Coronary artery (tissue), 2 donors: ENCODE measurements around the gene PRKG1.
"Not testable (repeated sequence)": the region's sequence is repeated elsewhere in the genome, so short reads cannot be mapped to it uniquely, and the experiment has no call there.

Experiments
- DNase-seq: peaks from one replicate; pipeline ENCODE4 v3.0.0-alpha.2; 2017; ENCODE audit warnings: low spot score
- H3K27ac ChIP-seq, 2 donors: fragments of 200-600 bp; sonication (generic); one replicate each; pipeline ENCODE4 v1.5.1; 2016 to 2019
- H3K4me3 ChIP-seq: fragments of 200-600 bp; sonication (generic); 2 replicates; pipeline ENCODE4 v1.5.1; 2016; ENCODE audit warnings: mild to moderate bottlenecking, moderate library complexity
- CTCF ChIP-seq: fragments of 200-600 bp; sonication (generic); IDR thresholded peaks from one replicate; pipeline ENCODE4 v1.5.1; 2019; ENCODE audit warnings: antibody characterized with exemption

The PRKG1 gene

GRCh38 chr10:51201947-51202346, 127.7 kb downstream of the PRKG1 start:
- Histone ChIP-seq H3K27ac (no peak overlapping the region), H3K4me3 (no peak overlapping the region)
- no peak for DNase-seq
- no peak for TF ChIP-seq CTCF

GRCh38 chr10:51203359-51203758, 129.1 kb downstream of the PRKG1 start:
- no peak overlapping the region for H3K27ac ChIP-seq
- TF ChIP-seq CTCF = no peak
- H3K4me3 ChIP-seq = no peak overlapping the region
- DNase-seq = no peak

GRCh38 chr10:51204066-51204465, 129.8 kb downstream of the PRKG1 start:
- TF ChIP-seq CTCF = no peak
- no peak overlapping the region for H3K4me3 ChIP-seq
- no peak overlapping the region for H3K27ac ChIP-seq
- no peak for DNase-seq

- no peak overlapping the region for H3K4me3 ChIP-seq
- DNase-seq = no peak
- TF ChIP-seq CTCF = no peak
- peak overlapping the region in 1 of 2 donors; percentile 17 for H3K27ac ChIP-seq
Observed at GRCh38 chr10:51204701-51205100, 130.4 kb downstream of the PRKG1 start.

- Histone ChIP-seq H3K4me3 (no peak overlapping the region), H3K27ac (peak overlapping the region in 1 of 2 donors; percentile 5)
- no peak for TF ChIP-seq CTCF
- DNase-seq = no peak
Observed at GRCh38 chr10:51206500-51206899, 132.2 kb downstream of the PRKG1 start.

GRCh38 chr10:51212937-51213336, 138.7 kb downstream of the PRKG1 start:
- H3K4me3 ChIP-seq, DNase-seq, H3K27ac ChIP-seq: not testable (repeated sequence)

GRCh38 chr10:51214207-51215196, 140.2 kb downstream of the PRKG1 start:
- Histone ChIP-seq H3K4me3 (no peak overlapping the region), H3K27ac (no peak overlapping the region)
- DNase-seq = no peak
- TF ChIP-seq CTCF = no peak
